Mammary epithelial cell (primary cell): ENCODE results near the gene NDUFV1.

ENCODE experiments used
- EZH2 ChIP-seq: IDR thresholded peaks from 2 replicates; pipeline ENCODE4 v1.6.1; 2012; ENCODE audit warnings: low read length, inconsistent platforms, borderline replicate concordance
- TF ChIP-seq, protein P1 (sequence below), 2 donors: IDR thresholded peaks in 1 of 2; conservative IDR thresholded peaks in 1 of 2; 2 replicates each; pipeline ENCODE4 v1.5.1; 2011 to 2012; ENCODE audit warnings: inconsistent platforms in 2 of 2, low read length in 2 of 2, mild to moderate bottlenecking in 2 of 2, control low read depth in 1 of 2, low read depth in 1 of 2; ENCODE audit not compliant: insufficient read depth in 1 of 2; ENCODE audit errors: extremely low read depth in 1 of 2

DNA sequence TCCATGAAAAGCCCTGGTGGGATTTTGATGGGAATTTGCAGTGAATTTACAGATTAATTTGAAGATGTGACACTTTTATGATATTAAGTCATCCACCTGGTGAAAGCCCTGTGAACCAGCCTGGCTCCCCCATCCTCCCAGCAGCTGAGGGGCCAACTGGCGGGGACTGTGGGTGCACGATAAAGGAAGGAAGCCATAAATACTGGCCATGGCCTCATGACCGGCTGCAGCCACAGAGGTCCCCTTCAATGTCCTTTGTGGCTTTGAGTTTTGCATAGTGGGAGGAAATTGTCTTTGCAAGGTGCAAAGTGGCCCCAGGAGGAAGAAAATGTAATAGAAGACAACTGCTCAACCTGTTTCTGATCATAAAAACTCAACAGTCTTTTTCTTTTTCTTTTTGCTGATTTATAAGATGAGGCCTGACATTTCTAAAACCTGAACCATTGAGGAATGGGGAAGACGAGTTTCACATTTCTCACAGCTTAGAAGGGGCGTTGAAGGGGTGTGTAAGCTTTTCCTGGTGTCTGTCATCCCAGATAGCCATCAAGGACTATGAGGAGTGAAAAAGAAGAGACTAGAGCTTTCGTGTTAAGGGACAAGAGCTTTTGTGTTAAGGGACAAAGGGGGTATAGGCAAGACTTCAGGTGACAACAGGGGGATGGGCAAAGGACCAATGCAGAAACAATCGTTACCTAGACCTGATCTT lies 6.3 kb upstream of the NDUFV1 start:
- TF ChIP-seq, protein P1, sequence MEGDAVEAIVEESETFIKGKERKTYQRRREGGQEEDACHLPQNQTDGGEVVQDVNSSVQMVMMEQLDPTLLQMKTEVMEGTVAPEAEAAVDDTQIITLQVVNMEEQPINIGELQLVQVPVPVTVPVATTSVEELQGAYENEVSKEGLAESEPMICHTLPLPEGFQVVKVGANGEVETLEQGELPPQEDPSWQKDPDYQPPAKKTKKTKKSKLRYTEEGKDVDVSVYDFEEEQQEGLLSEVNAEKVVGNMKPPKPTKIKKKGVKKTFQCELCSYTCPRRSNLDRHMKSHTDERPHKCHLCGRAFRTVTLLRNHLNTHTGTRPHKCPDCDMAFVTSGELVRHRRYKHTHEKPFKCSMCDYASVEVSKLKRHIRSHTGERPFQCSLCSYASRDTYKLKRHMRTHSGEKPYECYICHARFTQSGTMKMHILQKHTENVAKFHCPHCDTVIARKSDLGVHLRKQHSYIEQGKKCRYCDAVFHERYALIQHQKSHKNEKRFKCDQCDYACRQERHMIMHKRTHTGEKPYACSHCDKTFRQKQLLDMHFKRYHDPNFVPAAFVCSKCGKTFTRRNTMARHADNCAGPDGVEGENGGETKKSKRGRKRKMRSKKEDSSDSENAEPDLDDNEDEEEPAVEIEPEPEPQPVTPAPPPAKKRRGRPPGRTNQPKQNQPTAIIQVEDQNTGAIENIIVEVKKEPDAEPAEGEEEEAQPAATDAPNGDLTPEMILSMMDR (conservative IDR thresholded peaks at IDR 0.05 in 1 of 2, IDR thresholded peaks at IDR 0.05 in 1 of 2; ENCODE audit: extremely low read depth in 1 of 2, insufficient read depth in 1 of 2, low read depth in 1 of 2, low read length in 2 of 2) = no peak
- no peak for TF ChIP-seq EZH2
